SK-N-MC (cell line): ENCODE measurements around the gene GP1BA.

ENCODE experiments used
- DNase-seq: peaks from one replicate; pipeline ENCODE4 v3.0.0-alpha.2; 2011; ENCODE audit warnings: low read depth, low spot score
- H3K27ac ChIP-seq: fragments of 200-600 bp; sonication (generic); 2 replicates; pipeline ENCODE4 v1.5.1; 2016; ENCODE audit warnings: mixed run types
- H3K36me3 ChIP-seq: fragments of 200-600 bp; sonication (generic); 2 replicates; pipeline ENCODE4 v1.6.1; 2017; ENCODE audit warnings: antibody characterized with exemption, low read length, mixed read lengths; ENCODE audit not compliant: insufficient read depth
- H3K4me3 ChIP-seq: fragments of 200-600 bp; sonication (generic); 2 replicates; pipeline ENCODE4 v1.5.1; 2016
- H3K9ac ChIP-seq: fragments of 200-600 bp; sonication (generic); 2 replicates; pipeline ENCODE4 v1.8.0; 2017; ENCODE audit warnings: mixed run types, mixed read lengths; ENCODE audit not compliant: insufficient read length
- H3K9me3 ChIP-seq: fragments of 200-600 bp; sonication (generic); 2 replicates; pipeline ENCODE4 v1.6.1; 2017; ENCODE audit warnings: low read depth, mild to moderate bottlenecking, antibody characterized with exemption, low read length, moderate library complexity, mixed read lengths
- EZH2 ChIP-seq: fragments of 200-600 bp; sonication (generic); IDR thresholded peaks from one replicate; pipeline ENCODE4 v1.6.1; 2017; ENCODE audit warnings: antibody characterized with exemption
- FOXP2 ChIP-seq: optimal IDR thresholded peaks from 2 replicates; pipeline ENCODE3; 2011; ENCODE audit warnings: mild to moderate bottlenecking, moderate library complexity; ENCODE audit not compliant: insufficient read depth; ENCODE audit errors: extremely low read length, control extremely low read depth
- POLR2AphosphoS5 ChIP-seq: IDR thresholded peaks from 2 replicates; pipeline ENCODE4 v1.6.1; 2012; ENCODE audit warnings: mild to moderate bottlenecking, low read depth, low read length, borderline replicate concordance

The GP1BA gene

DNA sequence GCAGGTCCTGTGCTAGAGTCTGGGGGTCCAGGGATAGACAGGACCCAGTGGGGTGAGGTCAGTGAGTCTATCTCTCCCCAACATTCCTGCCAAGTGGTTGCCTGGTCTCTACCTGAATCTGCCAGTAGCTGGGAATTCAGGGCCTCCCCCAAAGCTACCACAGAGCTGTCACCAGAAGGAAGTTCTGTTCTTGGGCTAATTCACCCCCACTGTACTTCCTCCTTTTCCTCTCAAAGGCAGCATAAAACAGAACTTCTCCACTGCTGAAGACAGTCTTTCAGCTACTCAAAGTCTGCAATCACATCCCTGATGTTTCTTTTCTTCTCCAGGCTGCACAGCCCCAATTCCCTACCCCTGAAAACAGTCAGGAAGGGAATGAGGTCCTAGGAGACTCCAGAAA lies 46.6 kb downstream of the GP1BA start:
- peaks cover 15% of the 10 kb centered on the region; the same call in 1 of the 2 replicates for H3K36me3 ChIP-seq
- H3K4me3 ChIP-seq: no peak overlapping the region
- no peak for TF ChIP-seq FOXP2
- TF ChIP-seq POLR2AphosphoS5: no peak
- no peak for TF ChIP-seq EZH2
- H3K9me3 ChIP-seq: no peaks in the 10 kb centered on the region
- no peak for DNase-seq
- H3K9ac ChIP-seq: no peak overlapping the region
- no peak overlapping the region for H3K27ac ChIP-seq

GRCh38 chr17:4980644-4981216 lies 48.7 kb downstream of the GP1BA start:
- Histone ChIP-seq H3K9ac (no peak overlapping the region), H3K36me3 (peaks cover 15% of the 10 kb centered on the region; the same call in 1 of the 2 replicates), H3K4me3 (no peak overlapping the region), H3K27ac (no peak overlapping the region), H3K9me3 (no peaks in the 10 kb centered on the region)
- TF ChIP-seq EZH2 (no peak), POLR2AphosphoS5 (no peak), FOXP2 (no peak)
- DNase-seq: peak; percentile 14

- Histone ChIP-seq H3K9me3 (no peaks in the 10 kb centered on the region), H3K27ac (no peak overlapping the region), H3K36me3 (peaks cover 12% of the 10 kb centered on the region; the same call in 1 of the 2 replicates), H3K4me3 (no peak overlapping the region), H3K9ac (no peak overlapping the region)
- no peak for DNase-seq
- TF ChIP-seq FOXP2 (no peak), POLR2AphosphoS5 (no peak)
Observed at GRCh38 chr17:4982305-4982704, 50.2 kb downstream of the GP1BA start.
